HG03196 (cell line): ENCODE data around the gene EIF4A3.

Source experiments
- ATAC-seq: cut with Tn5 transposase; IDR thresholded peaks from one replicate; pipeline ENCODE4 v1.9.1; 2021; ENCODE audit not compliant: unreplicated experiment

The EIF4A3 gene

DNA sequence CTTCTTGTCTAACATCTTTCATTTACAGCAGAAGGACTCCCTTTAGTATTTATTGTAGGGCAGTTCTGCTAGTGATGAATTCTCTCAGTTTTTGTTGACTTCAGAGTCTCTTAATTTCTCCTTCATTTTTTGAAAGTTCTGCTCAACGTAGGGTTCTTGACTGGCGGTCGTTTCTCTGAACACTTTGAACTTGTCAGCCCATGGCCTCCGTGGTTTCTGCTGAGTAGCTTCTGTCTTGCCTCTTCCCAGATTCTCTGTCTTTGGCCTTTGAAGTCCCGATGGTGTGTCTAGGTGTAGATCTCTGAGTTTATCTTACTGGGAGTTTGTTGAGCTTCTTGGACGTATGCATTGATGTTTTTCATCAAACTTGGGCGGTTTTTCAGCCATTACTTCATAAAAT, 32.2 kb downstream of the EIF4A3 start:
- no peak for ATAC-seq

DNA sequence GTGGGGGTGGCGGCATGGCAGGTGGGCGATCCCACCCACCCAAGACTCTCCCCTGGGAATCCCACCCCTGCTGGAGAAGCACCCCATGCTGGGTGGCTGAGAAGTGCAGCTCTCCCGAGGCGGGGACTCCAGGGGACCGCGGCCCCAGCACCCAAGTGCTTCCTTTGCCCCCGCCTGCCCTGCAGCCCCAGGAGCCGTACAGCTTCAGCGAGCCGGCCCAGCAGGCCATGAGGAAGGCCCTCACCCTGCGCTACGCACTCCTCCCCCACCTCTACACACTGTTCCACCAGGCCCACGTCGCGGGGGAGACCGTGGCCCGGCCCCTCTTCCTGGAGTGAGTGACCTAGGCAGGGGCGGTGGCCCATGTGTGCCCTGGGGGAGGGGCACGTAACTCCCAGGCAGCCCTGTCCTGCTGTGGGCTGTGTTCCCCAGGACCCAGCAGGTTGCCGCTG, 33.9 kb downstream of the EIF4A3 start:
- no peak for ATAC-seq

DNA sequence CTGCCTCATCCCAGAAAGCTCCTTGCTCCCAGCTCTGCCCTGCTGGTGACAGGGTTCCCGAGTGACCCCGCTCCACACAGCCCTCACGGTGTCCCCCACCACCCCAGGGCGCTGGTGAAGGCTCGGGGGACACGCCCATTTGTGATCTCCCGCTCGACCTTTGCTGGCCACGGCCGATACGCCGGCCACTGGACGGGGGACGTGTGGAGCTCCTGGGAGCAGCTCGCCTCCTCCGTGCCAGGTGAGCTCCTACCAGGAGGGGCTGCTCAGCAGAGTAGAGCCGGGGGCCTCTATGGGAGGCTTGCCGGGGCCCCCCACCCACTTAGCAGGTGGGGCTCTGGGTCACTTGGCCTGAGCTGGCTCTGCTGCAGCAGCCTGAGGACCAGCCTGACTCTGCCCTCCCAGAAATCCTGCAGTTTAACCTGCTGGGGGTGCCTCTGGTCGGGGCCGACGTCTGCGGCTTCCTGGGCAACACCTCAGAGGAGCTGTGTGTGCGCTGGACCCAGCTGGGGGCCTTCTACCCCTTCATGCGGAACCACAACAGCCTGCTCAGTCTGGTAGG, 34.4 kb downstream of the EIF4A3 start:
- no peak for ATAC-seq

DNA sequence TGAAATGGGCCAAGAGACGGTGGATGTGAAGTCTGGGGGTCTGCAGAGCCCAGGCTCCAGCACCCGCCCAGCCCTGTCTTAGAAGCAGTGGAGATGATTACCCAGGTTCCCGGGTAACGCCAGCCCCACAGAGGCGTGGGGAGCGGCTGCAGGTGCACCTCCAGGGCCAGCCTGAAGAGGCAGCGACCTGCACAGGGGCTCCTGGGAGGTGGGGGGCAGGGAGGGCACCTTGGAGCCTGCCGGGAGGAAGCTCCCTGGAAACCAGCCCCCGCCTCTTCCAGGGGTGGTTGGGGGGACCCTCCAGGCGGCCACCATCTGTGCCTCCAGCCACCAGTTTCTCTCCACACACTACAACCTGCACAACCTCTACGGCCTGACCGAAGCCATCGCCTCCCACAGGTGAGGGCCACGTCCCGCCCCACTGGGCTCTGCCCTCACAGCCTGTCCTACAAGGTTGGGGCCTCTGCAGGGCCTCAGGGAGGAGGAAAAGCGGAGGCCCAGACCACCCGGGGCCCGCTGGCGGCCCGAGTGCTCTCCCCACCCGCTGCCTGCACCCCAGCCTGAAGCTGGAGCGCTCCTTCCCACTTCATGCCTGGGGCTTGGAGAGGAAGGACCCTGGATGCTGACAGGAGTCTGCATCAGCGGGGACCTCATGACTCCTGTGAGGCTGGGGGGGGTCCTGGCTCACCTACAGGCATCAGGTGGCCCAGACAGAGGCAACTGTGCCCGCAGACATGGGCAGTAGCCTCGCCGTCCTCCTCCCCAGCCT, 35.0 kb downstream of the EIF4A3 start:
- no peak for ATAC-seq

DNA sequence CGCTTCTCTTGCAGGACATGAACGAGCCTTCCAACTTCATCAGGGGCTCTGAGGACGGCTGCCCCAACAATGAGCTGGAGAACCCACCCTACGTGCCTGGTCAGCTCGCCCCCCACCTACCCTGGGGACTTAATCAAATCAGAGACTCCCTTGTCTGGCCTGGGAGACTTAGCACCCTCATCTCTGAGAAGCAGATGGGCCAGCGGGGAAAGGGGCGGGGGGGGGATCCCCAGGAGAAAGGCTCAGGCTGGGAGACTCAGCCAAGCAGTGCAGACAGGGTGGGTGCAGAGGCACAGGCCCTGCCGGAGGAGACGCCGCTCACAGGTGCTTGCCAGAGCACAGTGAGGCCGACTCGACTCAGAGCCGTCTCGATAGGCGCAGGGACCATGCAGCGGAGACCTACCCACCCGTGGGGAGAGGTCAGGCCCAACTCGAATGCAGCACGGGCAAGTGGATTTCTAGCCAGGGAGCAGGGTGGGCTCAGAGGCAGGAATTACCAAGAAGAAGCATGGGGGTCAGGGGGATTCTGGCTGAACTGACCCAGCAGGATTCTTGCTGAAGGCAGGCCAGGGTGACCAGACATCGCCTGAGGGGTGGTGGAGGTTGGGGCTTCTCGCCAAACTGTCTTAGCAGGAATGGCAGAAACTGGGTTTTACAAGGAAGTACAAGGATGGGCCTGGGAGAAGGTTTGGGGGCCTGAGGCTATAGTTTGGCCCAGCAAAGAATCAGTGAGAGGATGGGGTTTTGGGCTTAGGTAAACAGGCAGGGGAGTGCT, 35.8 kb downstream of the EIF4A3 start:
- ATAC-seq = no peak

DNA sequence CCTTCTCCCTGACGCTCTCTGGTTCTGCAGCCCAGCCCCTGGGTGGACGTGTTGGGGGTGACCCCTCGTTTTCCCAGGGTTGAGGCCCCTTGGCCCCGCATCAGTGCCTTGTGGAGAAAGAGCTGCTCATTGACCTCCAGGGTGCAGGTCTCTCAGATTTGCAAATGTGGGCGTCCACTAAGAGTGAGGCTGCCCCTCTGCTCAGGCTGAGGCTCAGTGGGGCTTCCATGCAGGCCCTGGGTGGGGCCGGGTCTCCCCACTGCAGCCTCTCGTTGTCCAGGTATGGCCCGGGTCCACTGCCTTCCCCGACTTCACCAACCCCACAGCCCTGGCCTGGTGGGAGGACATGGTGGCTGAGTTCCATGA, 36.5 kb downstream of the EIF4A3 start:
- no peak for ATAC-seq

DNA sequence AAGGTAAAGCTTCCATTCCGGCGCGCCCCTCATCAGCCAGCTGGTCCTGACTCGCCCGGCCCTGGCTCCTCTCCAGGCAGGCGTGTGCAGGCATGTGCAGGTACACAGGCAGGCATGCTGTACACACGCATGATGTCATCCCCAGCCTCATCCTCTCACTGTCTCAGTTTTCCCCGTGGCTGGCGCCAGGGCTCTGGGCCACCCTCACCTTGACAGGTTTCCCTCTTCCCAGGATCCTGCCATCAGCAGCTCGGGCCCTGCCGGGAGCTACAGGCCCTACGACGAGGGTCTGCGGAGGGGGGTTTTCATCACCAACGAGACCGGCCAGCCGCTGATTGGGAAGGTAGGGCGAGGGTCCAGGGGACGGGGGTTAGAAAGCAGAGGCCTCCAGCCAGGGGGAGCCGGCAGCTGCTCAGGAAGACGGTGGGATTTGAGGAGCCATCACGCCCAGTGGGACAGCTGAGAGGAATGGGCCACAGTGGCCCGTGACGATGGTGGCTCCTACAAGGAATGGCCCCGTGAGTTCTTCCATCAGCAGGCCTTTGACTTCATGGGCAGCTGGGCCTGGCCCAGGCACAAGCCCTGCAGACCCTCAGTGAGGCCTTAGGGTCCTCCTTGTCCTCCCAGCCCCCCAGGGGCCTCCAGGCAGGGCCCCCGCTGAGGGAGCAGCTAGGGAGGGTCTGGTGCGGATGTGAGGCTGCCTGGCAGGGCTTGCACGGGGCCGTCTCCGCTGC, 37.0 kb downstream of the EIF4A3 start:
- no peak for ATAC-seq

DNA sequence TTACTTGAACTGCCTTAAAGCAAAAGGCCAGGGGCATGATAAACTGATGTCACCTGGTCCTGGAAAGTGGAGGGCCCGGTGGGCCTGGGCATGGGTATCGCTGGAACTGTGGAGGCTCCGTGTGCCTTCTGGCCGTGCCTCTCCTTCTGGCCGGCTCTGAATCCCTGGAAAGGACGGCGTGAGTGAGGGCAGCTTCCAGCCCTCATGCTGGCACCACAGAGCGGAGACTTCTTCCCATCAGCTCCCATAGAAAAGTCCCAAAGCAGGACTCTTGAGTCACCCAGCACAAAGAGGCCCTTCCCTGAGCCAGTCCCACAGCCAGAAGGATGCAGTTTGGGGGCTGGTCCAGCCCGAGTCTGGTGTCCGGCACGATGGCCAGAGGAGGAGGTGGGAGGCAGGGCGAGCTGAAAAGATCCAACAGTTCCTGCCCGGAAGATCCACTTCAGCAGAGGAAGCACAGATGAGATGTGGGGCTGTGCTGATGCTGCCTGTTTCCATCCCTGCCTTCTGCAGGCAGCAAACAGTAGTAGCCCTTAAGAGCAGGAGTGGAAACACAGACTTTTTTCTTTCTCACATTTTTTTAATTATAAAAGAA, 37.8 kb downstream of the EIF4A3 start:
- ATAC-seq = no peak

DNA sequence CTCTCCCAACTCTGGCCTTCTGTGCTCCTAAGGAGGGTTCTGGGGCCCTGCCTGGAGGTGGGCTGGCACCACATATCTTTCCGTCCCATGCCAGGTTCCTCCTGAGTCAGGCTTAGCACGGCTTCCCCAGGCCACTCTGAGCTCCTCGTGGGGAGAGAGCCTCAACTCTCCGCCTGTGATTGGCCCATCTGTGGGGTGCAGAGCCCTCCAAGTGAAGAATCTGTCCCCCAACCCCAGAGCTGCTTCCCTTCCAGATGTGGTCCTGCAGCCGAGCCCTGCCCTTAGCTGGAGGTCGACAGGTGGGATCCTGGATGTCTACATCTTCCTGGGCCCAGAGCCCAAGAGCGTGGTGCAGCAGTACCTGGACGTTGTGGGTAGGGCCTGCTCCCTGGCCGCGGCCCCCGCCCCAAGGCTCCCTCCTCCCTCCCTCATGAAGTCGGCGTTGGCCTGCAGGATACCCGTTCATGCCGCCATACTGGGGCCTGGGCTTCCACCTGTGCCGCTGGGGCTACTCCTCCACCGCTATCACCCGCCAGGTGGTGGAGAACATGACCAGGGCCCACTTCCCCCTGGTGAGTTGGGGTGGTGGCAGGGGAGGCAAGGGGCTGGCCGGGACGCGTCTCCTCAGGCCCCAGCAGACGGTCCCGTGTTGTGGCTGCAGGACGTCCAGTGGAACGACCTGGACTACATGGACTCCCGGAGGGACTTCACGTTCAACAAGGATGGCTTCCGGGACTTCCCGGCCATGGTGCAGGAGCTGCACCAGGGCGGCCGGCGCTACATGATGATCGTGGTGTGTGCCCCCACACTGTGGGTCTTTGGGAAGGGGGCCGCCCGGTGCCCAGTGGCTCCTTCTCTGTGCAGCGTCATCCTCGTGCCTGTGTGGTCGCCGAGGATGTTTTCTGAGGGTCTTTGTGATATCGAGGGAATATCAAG, 38.6 kb downstream of the EIF4A3 start:
- no peak for ATAC-seq

DNA sequence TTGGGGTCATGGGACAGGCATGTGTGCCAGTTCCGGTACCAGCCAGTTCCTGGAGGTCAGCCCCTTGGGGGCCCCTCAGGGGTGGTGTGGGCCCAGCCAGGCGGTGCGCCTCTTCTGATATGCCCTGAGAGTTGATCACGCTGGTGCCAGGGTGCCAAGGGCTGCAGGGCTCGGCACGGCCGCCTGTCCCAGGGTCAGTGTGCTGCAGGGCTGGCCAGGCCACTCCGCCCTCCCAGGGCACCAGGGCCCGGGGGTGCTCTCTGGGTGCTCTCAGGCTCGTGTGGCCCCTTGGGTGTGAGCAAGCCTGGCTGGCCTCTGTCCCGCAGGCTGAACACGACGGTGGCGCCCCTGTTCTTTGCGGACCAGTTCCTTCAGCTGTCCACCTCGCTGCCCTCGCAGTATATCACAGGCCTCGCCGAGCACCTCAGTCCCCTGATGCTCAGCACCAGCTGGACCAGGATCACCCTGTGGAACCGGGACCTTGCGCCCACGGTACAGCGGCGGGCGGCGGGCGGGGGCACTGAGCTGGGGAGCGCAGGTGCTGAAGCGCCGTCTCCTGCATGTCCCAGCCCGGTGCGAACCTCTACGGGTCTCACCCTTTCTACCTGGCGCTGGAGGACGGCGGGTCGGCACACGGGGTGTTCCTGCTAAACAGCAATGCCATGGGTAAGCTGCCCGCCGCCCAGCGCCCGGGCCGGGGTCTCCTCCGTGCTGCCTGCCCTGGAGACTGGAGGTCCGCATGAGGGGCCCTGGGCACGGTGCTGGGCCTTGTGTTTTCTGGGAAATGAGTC, 39.5 kb downstream of the EIF4A3 start:
- ATAC-seq = no peak

DNA sequence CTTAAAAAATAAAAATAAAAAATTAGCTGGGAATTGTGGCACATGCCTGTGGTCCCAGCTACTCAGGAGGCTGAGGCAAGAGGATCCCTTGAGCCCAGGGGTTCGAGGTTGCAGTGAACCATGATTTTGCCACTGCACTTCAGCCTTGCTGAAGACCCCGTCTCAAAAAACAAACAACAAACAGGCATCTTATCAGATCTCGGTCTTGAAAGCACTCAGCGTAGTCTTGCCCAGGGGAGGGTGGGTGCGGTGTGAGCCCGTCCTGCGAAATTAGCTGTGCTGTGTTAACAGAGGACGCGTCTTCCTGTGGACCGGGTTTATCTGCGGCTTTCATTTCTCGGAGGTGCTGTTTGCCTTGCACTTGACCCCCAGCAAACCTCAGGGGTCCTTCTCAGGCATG, 40.2 kb downstream of the EIF4A3 start:
- ATAC-seq = no peak

DNA sequence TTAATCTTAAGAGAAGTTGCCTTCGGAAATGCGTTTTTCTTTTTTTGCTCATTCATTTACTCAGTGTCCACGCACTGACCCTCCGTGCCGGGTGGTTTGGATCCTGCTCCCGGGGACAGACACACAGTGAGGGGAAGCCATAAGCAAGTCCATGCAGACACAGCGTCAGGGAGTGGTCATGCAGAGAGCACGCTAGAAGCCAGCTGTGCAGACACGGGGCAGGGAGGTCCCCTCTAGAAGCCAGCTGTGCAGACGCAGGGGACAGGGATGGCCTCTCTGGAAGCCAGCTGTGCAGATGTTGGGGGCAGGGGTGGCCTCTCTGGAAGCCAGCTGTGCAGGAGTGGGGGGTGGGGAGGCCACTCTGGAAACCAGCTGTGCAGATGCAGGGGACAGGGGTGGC, 40.8 kb downstream of the EIF4A3 start:
- ATAC-seq = no peak

DNA sequence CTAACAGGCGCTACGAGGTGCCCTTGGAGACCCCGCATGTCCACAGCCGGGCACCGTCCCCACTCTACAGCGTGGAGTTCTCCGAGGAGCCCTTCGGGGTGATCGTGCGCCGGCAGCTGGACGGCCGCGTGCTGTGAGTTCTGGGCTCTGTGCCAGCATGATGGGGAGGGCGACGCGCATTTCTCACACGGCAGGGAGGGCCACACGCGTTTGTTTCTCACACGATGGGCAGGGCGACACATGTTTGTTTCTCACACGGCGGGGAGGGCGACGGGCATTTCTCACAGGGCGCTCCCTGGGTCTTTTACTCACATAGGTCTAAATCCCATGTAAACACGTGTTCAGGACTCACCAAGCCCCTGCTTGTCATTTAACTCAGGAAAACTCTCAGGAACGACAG, 41.2 kb downstream of the EIF4A3 start:
- no peak for ATAC-seq

DNA sequence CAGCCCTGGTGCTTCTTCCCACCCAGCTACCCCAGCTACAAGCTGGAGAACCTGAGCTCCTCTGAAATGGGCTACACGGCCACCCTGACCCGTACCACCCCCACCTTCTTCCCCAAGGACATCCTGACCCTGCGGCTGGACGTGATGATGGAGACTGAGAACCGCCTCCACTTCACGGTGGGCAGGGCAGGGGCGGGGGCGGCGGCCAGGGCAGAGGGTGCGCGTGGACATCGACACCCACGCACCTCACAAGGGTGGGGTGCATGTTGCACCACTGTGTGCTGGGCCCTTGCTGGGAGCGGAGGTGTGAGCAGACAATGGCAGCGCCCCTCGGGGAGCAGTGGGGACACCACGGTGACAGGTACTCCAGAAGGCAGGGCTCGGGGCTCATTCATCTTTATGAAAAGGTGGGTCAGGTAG, 42.0 kb downstream of the EIF4A3 start:
- no peak for ATAC-seq

DNA sequence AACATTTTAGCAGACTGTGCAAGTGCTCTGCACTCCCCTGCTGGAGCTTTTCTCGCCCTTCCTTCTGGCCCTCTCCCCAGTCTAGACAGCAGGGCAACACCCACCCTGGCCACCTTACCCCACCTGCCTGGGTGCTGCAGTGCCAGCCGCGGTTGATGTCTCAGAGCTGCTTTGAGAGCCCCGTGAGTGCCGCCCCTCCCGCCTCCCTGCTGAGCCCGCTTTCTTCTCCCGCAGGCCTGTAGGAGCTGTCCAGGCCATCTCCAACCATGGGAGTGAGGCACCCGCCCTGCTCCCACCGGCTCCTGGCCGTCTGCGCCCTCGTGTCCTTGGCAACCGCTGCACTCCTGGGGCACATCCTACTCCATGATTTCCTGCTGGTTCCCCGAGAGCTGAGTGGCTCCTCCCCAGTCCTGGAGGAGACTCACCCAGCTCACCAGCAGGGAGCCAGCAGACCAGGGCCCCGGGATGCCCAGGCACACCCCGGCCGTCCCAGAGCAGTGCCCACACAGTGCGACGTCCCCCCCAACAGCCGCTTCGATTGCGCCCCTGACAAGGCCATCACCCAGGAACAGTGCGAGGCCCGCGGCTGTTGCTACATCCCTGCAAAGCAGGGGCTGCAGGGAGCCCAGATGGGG, 42.5 kb downstream of the EIF4A3 start:
- no peak for ATAC-seq

DNA sequence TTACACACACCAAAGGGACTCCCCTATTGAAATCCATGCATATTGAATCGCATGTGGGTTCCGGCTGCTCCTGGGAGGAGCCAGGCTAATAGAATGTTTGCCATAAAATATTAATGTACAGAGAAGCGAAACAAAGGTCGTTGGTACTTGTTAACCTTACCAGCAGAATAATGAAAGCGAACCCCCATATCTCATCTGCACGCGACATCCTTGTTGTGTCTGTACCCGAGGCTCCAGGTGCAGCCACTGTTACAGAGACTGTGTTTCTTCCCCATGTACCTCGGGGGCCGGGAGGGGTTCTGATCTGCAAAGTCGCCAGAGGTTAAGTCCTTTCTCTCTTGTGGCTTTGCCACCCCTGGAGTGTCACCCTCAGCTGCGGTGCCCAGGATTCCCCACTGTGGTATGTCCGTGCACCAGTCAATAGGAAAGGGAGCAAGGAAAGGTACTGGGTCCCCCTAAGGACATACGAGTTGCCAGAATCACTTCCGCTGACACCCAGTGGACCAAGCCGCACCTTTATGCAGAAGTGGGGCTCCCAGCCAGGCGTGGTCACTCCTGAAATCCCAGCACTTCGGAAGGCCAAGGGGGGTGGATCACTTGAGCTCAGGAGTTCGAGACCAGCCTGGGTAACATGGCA, 43.4 kb downstream of the EIF4A3 start:
- no peak for ATAC-seq

DNA sequence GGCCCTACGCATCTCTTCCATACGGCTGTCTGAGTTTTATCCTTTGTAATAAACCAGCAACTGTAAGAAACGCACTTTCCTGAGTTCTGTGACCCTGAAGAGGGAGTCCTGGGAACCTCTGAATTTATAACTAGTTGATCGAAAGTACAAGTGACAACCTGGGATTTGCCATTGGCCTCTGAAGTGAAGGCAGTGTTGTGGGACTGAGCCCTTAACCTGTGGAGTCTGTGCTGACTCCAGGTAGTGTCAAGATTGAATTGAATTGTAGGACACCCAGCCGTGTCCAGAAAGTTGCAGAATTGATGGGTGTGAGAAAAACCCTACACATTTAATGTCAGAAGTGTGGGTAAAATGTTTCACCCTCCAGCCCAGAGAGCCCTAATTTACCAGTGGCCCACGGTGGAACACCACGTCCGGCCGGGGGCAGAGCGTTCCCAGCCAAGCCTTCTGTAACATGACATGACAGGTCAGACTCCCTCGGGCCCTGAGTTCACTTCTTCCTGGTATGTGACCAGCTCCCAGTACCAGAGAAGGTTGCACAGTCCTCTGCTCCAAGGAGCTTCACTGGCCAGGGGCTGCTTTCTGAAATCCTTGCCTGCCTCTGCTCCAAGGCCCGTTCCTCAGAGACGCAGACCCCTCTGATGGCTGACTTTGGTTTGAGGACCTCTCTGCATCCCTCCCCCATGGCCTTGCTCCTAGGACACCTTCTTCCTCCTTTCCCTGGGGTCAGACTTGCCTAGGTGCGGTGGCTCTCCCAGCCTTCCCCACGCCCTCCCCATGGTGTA, 44.1 kb downstream of the EIF4A3 start:
- no peak for ATAC-seq
